Caco-2 (cell line): ENCODE measurements around the gene DHFR. TPM values are rescaled to one million over a fixed set of nuclear protein-coding genes. Genes with fewer than 3 reads are reported as not detected.

Experiments used
- BruUV-seq: library from RNA; stranded (reverse); fragments of 400-500 nt; replicated peaks from 2 replicates; lab custom pipeline; 2021; lab: Mats Ljungman, UMichigan
- CTCF ChIA-PET: fragments of 300-600 bp; sonication (Branson Sonifier 250); formaldehyde crosslinking; loops from one replicate; lab custom pipeline; 2022; ENCODE audit warnings: antibody characterized with exemption; lab: Charles Lee
- POLR2A ChIA-PET: fragments of 300-600 bp; sonication (Branson Sonifier 250); formaldehyde crosslinking; loops from one replicate; lab custom pipeline; 2022; ENCODE audit warnings: antibody characterized with exemption; lab: Charles Lee
- DNase-seq, 2 experiments: peaks; one replicate each; pipeline versions ENCODE4 v3.0.0 to v3.0.0-alpha.2; 2020 to 2022
- H3K27me3 ChIP-seq: replicated peaks from 2 replicates; pipeline ENCODE4 v1.6.0; 2011; ENCODE audit warnings: low read length; ENCODE audit not compliant: control insufficient read depth, insufficient read depth
- H3K36me3 ChIP-seq: 2 replicates; pipeline ENCODE4 v1.5.1; 2011; ENCODE audit warnings: low read length; ENCODE audit not compliant: control insufficient read depth, insufficient read depth
- H3K4me1 ChIP-seq: fragments of 250-450 bp; sonication (Bioruptor Pico); 2 replicates; pipeline ENCODE4 v1.5.1; 2020; ENCODE audit warnings: mild to moderate bottlenecking
- H3K4me3 ChIP-seq: 2 replicates; pipeline ENCODE4 v1.5.1; 2011; ENCODE audit warnings: low read depth, mild to moderate bottlenecking, control low read depth, low read length
- H3K9me3 ChIP-seq: fragments of 250-450 bp; sonication (Bioruptor Pico); 2 replicates; pipeline ENCODE4 v1.5.1; 2020; ENCODE audit warnings: mild to moderate bottlenecking, moderate library complexity
- H3K27ac Mint-ChIP-seq: one replicate; pipeline ENCODE4 v1.8.0; 2022; ENCODE audit warnings: mixed read lengths; ENCODE audit not compliant: unreplicated experiment
- H3K27me3 Mint-ChIP-seq: one replicate; pipeline ENCODE4 v1.8.0; 2022; ENCODE audit warnings: mixed read lengths; ENCODE audit not compliant: insufficient read depth, unreplicated experiment
- H3K36me3 Mint-ChIP-seq: one replicate; pipeline ENCODE4 v1.8.0; 2022; ENCODE audit warnings: mild to moderate bottlenecking, mixed read lengths; ENCODE audit not compliant: insufficient read depth, unreplicated experiment
- H3K4me1 Mint-ChIP-seq: one replicate; pipeline ENCODE4 v1.8.0; 2022; ENCODE audit warnings: low read depth, mixed read lengths; ENCODE audit not compliant: unreplicated experiment
- H3K4me3 Mint-ChIP-seq: one replicate; pipeline ENCODE4 v1.8.0; 2022; ENCODE audit warnings: mild to moderate bottlenecking, moderate library complexity, mixed read lengths; ENCODE audit not compliant: unreplicated experiment
- H3K9me3 Mint-ChIP-seq: one replicate; pipeline ENCODE4 v1.8.0; 2022; ENCODE audit warnings: mixed read lengths; ENCODE audit not compliant: unreplicated experiment
- CTCF ChIP-seq, 2 experiments: fragments of 200-600 bp in 1 of 2; IDR thresholded peaks; 1 replicate in 1 of 2; 2 replicates in 1 of 2; pipeline versions ENCODE4 v1.5.1 to v1.8.0; 2011 to 2022; ENCODE audit warnings: antibody characterized with exemption in 1 of 2, control low read depth in 1 of 2, inconsistent platforms in 1 of 2, low read depth in 1 of 2, low read length in 1 of 2, mild to moderate bottlenecking in 1 of 2, moderate library complexity in 1 of 2; ENCODE audit not compliant: insufficient read depth in 1 of 2, severe bottlenecking in 1 of 2, unreplicated experiment in 1 of 2
- intact Hi-C: fragments of 100-400 bp; cut with micrococcal nuclease; formaldehyde crosslinking; loops from one replicate; pipeline ENCODE4 v1.10.0; 2022; ENCODE audit not compliant: unreplicated experiment
- total RNA-seq: library from RNA; stranded (reverse); gene quantifications from 2 replicates; pipeline ENCODE4 v1.2.3, GENCODE V29; 2022

DHFR gene
- total RNA-seq, 1 experiment from 2014 or later: 57.2 TPM

- H3K9me3 Mint-ChIP-seq: no peaks in the 10 kb centered on the region
- H3K4me1 ChIP-seq: no peaks in the 10 kb centered on the region; the same call in 1 of the 2 replicates
- no peaks in the 10 kb centered on the region for H3K36me3 ChIP-seq
- no peak overlapping the region for H3K4me3 ChIP-seq
- no peaks in the 10 kb centered on the region for H3K27me3 ChIP-seq
- POLR2A ChIA-PET: no interaction called here
- H3K27ac Mint-ChIP-seq: no peak overlapping the region
- peaks cover 4% of the 10 kb centered on the region for H3K4me1 Mint-ChIP-seq
- H3K36me3 Mint-ChIP-seq: peaks cover 45% of the 10 kb centered on the region
- TF ChIP-seq CTCF (IDR thresholded peaks at IDR 0.05; ENCODE audit: insufficient read depth in 1 of 2, low read depth in 1 of 2, low read length in 1 of 2, severe bottlenecking in 1 of 2, unreplicated experiment in 1 of 2): no peak
- DNase-seq: no peak
- intact Hi-C loops: no loop called here
- no peaks in the 10 kb centered on the region for H3K9me3 ChIP-seq
- CTCF ChIA-PET: no interaction called here
- H3K27me3 Mint-ChIP-seq: no peaks in the 10 kb centered on the region
- no peak overlapping the region for H3K4me3 Mint-ChIP-seq
- no TSS peak for BruUV-seq
Measured at GRCh38 chr5:80646926-80647325, 7.9 kb downstream of the DHFR start.

- Mint-ChIP-seq H3K4me1 (peaks cover 4% of the 10 kb centered on the region), H3K36me3 (peaks cover 54% of the 10 kb centered on the region), H3K27ac (no peak overlapping the region), H3K27me3 (no peaks in the 10 kb centered on the region), H3K9me3 (no peaks in the 10 kb centered on the region), H3K4me3 (no peak overlapping the region)
- POLR2A ChIA-PET: no interaction called here
- no peak for DNase-seq
- BruUV-seq: no TSS peak
- Histone ChIP-seq H3K9me3 (no peaks in the 10 kb centered on the region), H3K27me3 (no peaks in the 10 kb centered on the region), H3K4me1 (no peaks in the 10 kb centered on the region; the same call in 1 of the 2 replicates), H3K36me3 (no peaks in the 10 kb centered on the region), H3K4me3 (no peak overlapping the region)
- no peak for TF ChIP-seq CTCF (IDR thresholded peaks at IDR 0.05; ENCODE audit: insufficient read depth in 1 of 2, low read depth in 1 of 2, low read length in 1 of 2, severe bottlenecking in 1 of 2, unreplicated experiment in 1 of 2)
- intact Hi-C loops: no loop called here
- CTCF ChIA-PET: no interaction called here
Measured at GRCh38 chr5:80644900-80645299, 9.9 kb downstream of the DHFR start.

- no peak overlapping the region for H3K4me3 ChIP-seq
- ChIA-PET CTCF (no interaction called here), POLR2A (no interaction called here)
- Mint-ChIP-seq H3K27me3 (no peaks in the 10 kb centered on the region), H3K4me1 (peaks cover 4% of the 10 kb centered on the region), H3K36me3 (peaks cover 57% of the 10 kb centered on the region), H3K27ac (no peak overlapping the region), H3K4me3 (no peak overlapping the region), H3K9me3 (no peaks in the 10 kb centered on the region)
- no peak for TF ChIP-seq CTCF (IDR thresholded peaks at IDR 0.05; ENCODE audit: insufficient read depth in 1 of 2, low read depth in 1 of 2, low read length in 1 of 2, severe bottlenecking in 1 of 2, unreplicated experiment in 1 of 2)
- BruUV-seq: no TSS peak
- DNase-seq: no peak
- no peaks in the 10 kb centered on the region for H3K9me3 ChIP-seq
- no peaks in the 10 kb centered on the region; the same call in 1 of the 2 replicates for H3K4me1 ChIP-seq
- H3K27me3 ChIP-seq: no peaks in the 10 kb centered on the region
- intact Hi-C loops: no loop called here
- H3K36me3 ChIP-seq: no peaks in the 10 kb centered on the region
Measured at GRCh38 chr5:80641353-80641752, 13.4 kb downstream of the DHFR start.
